HEK293 (cell line): Measurements from ENCODE around the gene CCDC85A.

Experiments used
- CTCF ChIA-PET: fragments of 350-600 bp; formaldehyde crosslinking; extraction: SDS; loops from one replicate; lab custom pipeline; 2021; ENCODE audit warnings: antibody characterized with exemption; lab: Yijun Ruan, JAX
- POLR2A ChIA-PET: fragments of 300-600 bp; formaldehyde crosslinking; extraction: SDS; loops from one replicate; lab custom pipeline; 2020; ENCODE audit warnings: antibody characterized with exemption, inconsistent platforms; lab: Yijun Ruan, JAX
- H3K27ac ChIP-seq: fragments of 200-500 bp; sonication (Bioruptor generic); 2 replicates; pipeline ENCODE4 v1.5.1; 2014; ENCODE audit warnings: low read depth, low read length, control low read depth, inconsistent platforms; ENCODE audit errors: extremely low read depth
- H3K36me3 ChIP-seq, 2 experiments: fragments of 200-500 bp in 1 of 2; sonication (Bioruptor generic) in 1 of 2; 1 replicate in 1 of 2; 2 replicates in 1 of 2; pipeline ENCODE4 v1.5.1; 2014 to 2017; ENCODE audit warnings: inconsistent platforms in 2 of 2, low read length in 2 of 2; ENCODE audit not compliant: control insufficient read depth in 2 of 2, insufficient read depth in 1 of 2
- H3K4me1 ChIP-seq: fragments of 200-500 bp; sonication (Bioruptor generic); 2 replicates; pipeline ENCODE4 v1.5.1; 2014; ENCODE audit warnings: mild to moderate bottlenecking, low read length, inconsistent platforms; ENCODE audit not compliant: control insufficient read depth, insufficient read depth
- H3K4me3 ChIP-seq: 2 replicates; pipeline ENCODE4 v1.5.1; 2011; ENCODE audit warnings: low read depth, mild to moderate bottlenecking, control low read depth, low read length, moderate library complexity
- H3K9me3 ChIP-seq: fragments of 200-500 bp; sonication (Bioruptor generic); 2 replicates; pipeline ENCODE4 v1.5.1; 2014; ENCODE audit warnings: low read depth, low read length, inconsistent platforms; ENCODE audit not compliant: control insufficient read depth, insufficient read depth
- BCL11A ChIP-seq: fragments of 450-650 bp; formaldehyde crosslinking; IDR thresholded peaks from 2 replicates; pipeline ENCODE4 v1.5.1; 2016; ENCODE audit warnings: low read depth, missing biosample characterization, missing genetic modification characterization
- HOXA7 ChIP-seq: sonication (generic); formaldehyde crosslinking; IDR thresholded peaks from 2 replicates; pipeline ENCODE4 v1.8.1; 2022; ENCODE audit warnings: missing genetic modification reagents, borderline replicate concordance
- IKZF3 ChIP-seq: fragments of 450-650 bp; IDR thresholded peaks from 2 replicates; pipeline ENCODE4 v1.5.0; 2018; ENCODE audit warnings: missing biosample characterization, mild to moderate bottlenecking, missing genetic modification characterization, moderate library complexity
- REST ChIP-seq: fragments of 450-650 bp; formaldehyde crosslinking; IDR thresholded peaks from 2 replicates; pipeline ENCODE4 v1.5.1; 2016; ENCODE audit warnings: missing biosample characterization, missing genetic modification characterization
- SALL2 ChIP-seq: fragments of 450-650 bp; formaldehyde crosslinking; IDR thresholded peaks from 2 replicates; pipeline ENCODE4 v1.5.0; 2017; ENCODE audit warnings: missing biosample characterization, mild to moderate bottlenecking, missing genetic modification characterization, borderline replicate concordance
- SCRT1 ChIP-seq: fragments of 450-650 bp; formaldehyde crosslinking; IDR thresholded peaks from 2 replicates; pipeline ENCODE4 v1.5.1; 2016; ENCODE audit warnings: missing biosample characterization, missing genetic modification characterization, borderline replicate concordance
- TCF7L2 ChIP-seq: IDR thresholded peaks from 2 replicates; pipeline ENCODE4 v1.6.1; 2011; ENCODE audit warnings: low read depth, mild to moderate bottlenecking, inconsistent platforms, low read length, moderate library complexity, borderline replicate concordance
- ZBTB48 ChIP-seq: fragments of 450-650 bp; formaldehyde crosslinking; IDR thresholded peaks from 2 replicates; pipeline ENCODE4 v1.5.1; 2016; ENCODE audit warnings: missing biosample characterization, missing genetic modification characterization
- ZNF174 ChIP-seq: fragments of 450-650 bp; formaldehyde crosslinking; IDR thresholded peaks from 2 replicates; pipeline ENCODE4 v1.5.0; 2017; ENCODE audit warnings: missing biosample characterization, mild to moderate bottlenecking, missing genetic modification characterization
- ZNF184 ChIP-seq: fragments of 450-650 bp; IDR thresholded peaks from 2 replicates; pipeline ENCODE4 v1.5.1; 2018; ENCODE audit warnings: missing biosample characterization, mild to moderate bottlenecking, missing genetic modification characterization
- ZNF202 ChIP-seq: fragments of 450-650 bp; formaldehyde crosslinking; IDR thresholded peaks from 2 replicates; pipeline ENCODE4 v1.5.1; 2016; ENCODE audit warnings: missing biosample characterization, missing genetic modification characterization, borderline replicate concordance
- ZNF211 ChIP-seq: fragments of 450-650 bp; formaldehyde crosslinking; IDR thresholded peaks from 2 replicates; pipeline ENCODE4 v1.5.1; 2016; ENCODE audit warnings: low read depth, missing biosample characterization, missing genetic modification characterization
- ZNF362 ChIP-seq: fragments of 450-650 bp; formaldehyde crosslinking; IDR thresholded peaks from 2 replicates; pipeline ENCODE4 v1.5.1; 2016; ENCODE audit warnings: missing biosample characterization, missing genetic modification characterization
- ZNF366 ChIP-seq: fragments of 450-650 bp; formaldehyde crosslinking; conservative IDR thresholded peaks from 2 replicates; pipeline ENCODE4 v1.5.1; 2016; ENCODE audit warnings: missing biosample characterization, missing genetic modification characterization
- ZNF48 ChIP-seq: fragments of 450-650 bp; formaldehyde crosslinking; IDR thresholded peaks from 2 replicates; pipeline ENCODE4 v1.5.1; 2016; ENCODE audit warnings: missing biosample characterization, missing genetic modification characterization
- ZNF530 ChIP-seq: fragments of 450-650 bp; formaldehyde crosslinking; IDR thresholded peaks from 2 replicates; pipeline ENCODE4 v1.5.1; 2016; ENCODE audit warnings: low read depth, missing biosample characterization, missing genetic modification characterization
- ZNF654 ChIP-seq: fragments of 450-650 bp; formaldehyde crosslinking; IDR thresholded peaks from 2 replicates; pipeline ENCODE4 v1.5.1; 2016; ENCODE audit warnings: low read depth, missing biosample characterization, missing genetic modification characterization
- ZNF701 ChIP-seq: fragments of 450-650 bp; formaldehyde crosslinking; IDR thresholded peaks from 2 replicates; pipeline ENCODE4 v1.5.1; 2016; ENCODE audit warnings: missing biosample characterization, missing genetic modification characterization
- ZNF792 ChIP-seq: fragments of 450-650 bp; formaldehyde crosslinking; IDR thresholded peaks from 2 replicates; pipeline ENCODE4 v1.5.1; 2016; ENCODE audit warnings: missing biosample characterization, missing genetic modification characterization
- ZXDB ChIP-seq: fragments of 450-650 bp; formaldehyde crosslinking; IDR thresholded peaks from 2 replicates; pipeline ENCODE4 v1.5.1; 2016; ENCODE audit warnings: missing biosample characterization, missing genetic modification characterization
- TF ChIP-seq, protein P1 (sequence below): fragments of 450-650 bp; formaldehyde crosslinking; IDR thresholded peaks from 2 replicates; pipeline ENCODE4 v1.5.1; 2017; ENCODE audit warnings: missing biosample characterization, missing genetic modification characterization
- TF ChIP-seq, protein P2 (sequence below): fragments of 450-650 bp; formaldehyde crosslinking; optimal IDR thresholded peaks from 2 replicates; pipeline ENCODE3; 2016; ENCODE audit warnings: missing biosample characterization, mild to moderate bottlenecking, missing genetic modification characterization

The CCDC85A gene

GRCh38 chr2:56244506-56244905 lies 60.7 kb downstream of the CCDC85A start:
- Histone ChIP-seq H3K4me1 (no peaks in the 10 kb centered on the region), H3K36me3 (no peaks in the 10 kb centered on the region), H3K27ac (no peak overlapping the region), H3K9me3 (no peaks in the 10 kb centered on the region), H3K4me3 (no peak overlapping the region)
- TF ChIP-seq ZXDB (tag by site-specific recombination) = no peak
- no peak for TF ChIP-seq ZNF202
- TF ChIP-seq IKZF3 = no peak
- TF ChIP-seq ZNF530 (tag by site-specific recombination) = no peak
- TF ChIP-seq ZNF362 (tag by site-specific recombination) = no peak
- TF ChIP-seq, protein P1, sequence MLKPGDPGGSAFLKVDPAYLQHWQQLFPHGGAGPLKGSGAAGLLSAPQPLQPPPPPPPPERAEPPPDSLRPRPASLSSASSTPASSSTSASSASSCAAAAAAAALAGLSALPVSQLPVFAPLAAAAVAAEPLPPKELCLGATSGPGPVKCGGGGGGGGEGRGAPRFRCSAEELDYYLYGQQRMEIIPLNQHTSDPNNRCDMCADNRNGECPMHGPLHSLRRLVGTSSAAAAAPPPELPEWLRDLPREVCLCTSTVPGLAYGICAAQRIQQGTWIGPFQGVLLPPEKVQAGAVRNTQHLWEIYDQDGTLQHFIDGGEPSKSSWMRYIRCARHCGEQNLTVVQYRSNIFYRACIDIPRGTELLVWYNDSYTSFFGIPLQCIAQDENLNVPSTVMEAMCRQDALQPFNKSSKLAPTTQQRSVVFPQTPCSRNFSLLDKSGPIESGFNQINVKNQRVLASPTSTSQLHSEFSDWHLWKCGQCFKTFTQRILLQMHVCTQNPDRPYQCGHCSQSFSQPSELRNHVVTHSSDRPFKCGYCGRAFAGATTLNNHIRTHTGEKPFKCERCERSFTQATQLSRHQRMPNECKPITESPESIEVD (tag by site-specific recombination) = no peak
- TF ChIP-seq ZNF184 = no peak
- no peak for TF ChIP-seq ZNF48 (tag by site-specific recombination)
- POLR2A ChIA-PET = no interaction called here
- CTCF ChIA-PET = no interaction called here

- TF ChIP-seq SALL2 (tag by site-specific recombination) = no peak
- TF ChIP-seq ZNF48 (tag by site-specific recombination) = no peak
- no peak for TF ChIP-seq BCL11A (tag by site-specific recombination)
- no peak for TF ChIP-seq SCRT1 (tag by site-specific recombination)
- TF ChIP-seq TCF7L2 = no peak
- TF ChIP-seq REST (tag by site-specific recombination) = no peak
- no peak for TF ChIP-seq HOXA7 (CRISPR knock-in tag)
- TF ChIP-seq ZNF792 = no peak
- no peak for TF ChIP-seq ZNF654 (tag by site-specific recombination)
- TF ChIP-seq ZNF211 (tag by site-specific recombination) = no peak
- no peak for TF ChIP-seq ZNF174 (tag by site-specific recombination)
- TF ChIP-seq ZNF701 (tag by site-specific recombination) = no peak
- no peak for TF ChIP-seq ZNF366 (tag by site-specific recombination)
- TF ChIP-seq, protein P2, sequence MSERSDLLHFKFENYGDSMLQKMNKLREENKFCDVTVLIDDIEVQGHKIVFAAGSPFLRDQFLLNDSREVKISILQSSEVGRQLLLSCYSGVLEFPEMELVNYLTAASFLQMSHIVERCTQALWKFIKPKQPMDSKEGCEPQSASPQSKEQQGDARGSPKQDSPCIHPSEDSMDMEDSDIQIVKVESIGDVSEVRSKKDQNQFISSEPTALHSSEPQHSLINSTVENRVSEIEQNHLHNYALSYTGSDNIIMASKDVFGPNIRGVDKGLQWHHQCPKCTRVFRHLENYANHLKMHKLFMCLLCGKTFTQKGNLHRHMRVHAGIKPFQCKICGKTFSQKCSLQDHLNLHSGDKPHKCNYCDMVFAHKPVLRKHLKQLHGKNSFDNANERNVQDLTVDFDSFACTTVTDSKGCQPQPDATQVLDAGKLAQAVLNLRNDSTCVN (tag by site-specific recombination) = no peak
- no peak for TF ChIP-seq ZBTB48 (tag by site-specific recombination)
- H3K36me3 ChIP-seq = no peaks in the 10 kb centered on the region
- ChIA-PET POLR2A (no interaction called here), CTCF (no interaction called here)
- no peak overlapping the region for H3K27ac ChIP-seq
- H3K4me1 ChIP-seq = no peaks in the 10 kb centered on the region
- H3K9me3 ChIP-seq = no peaks in the 10 kb centered on the region
- no peak overlapping the region for H3K4me3 ChIP-seq
These were observed 61.2 kb downstream of the CCDC85A start for GRCh38 chr2:56244911-56245530.
